ENCODE data around the gene TRAPPC6A.

The TRAPPC6A gene

GRCh38 chr19:45156011-45156630, 21.9 kb downstream of the TRAPPC6A start:
- peaks cover 0 to 10% (median 3%) of the 10 kb centered on the region in 11 experiments; a peak in 4 of 22 replicates for H3K9me3 ChIP-seq (replicated peaks in 1 of 11)
- H3K36me3 ChIP-seq: peaks cover 0 to 13% (median 0%) of the 10 kb centered on the region in 11 experiments; a peak in 3 of 22 replicates
- no peak overlapping the region for H3K4me2 ChIP-seq
- H3K9ac ChIP-seq: no peak overlapping the region
- TF ChIP-seq Cebpa-rat (IDR thresholded peaks at IDR 0.05): no peak
- H3K4me3 ChIP-seq: no peak overlapping the region
- no peak overlapping the region for H3K27ac ChIP-seq
- peaks cover 33 to 43% (median 37%) of the 10 kb centered on the region in 11 experiments for H3K27me3 ChIP-seq
- H4K20me1 ChIP-seq: peaks cover 17 to 62% (median 31%) of the 10 kb centered on the region in 11 experiments; a peak in 19 of 22 replicates
- H3K4me1 ChIP-seq: peaks cover 35 to 49% (median 40%) of the 10 kb centered on the region in 10 experiments

- 0 out of 22 replicates have a peak overlapping the region, but pooled peaks of 1 of the 11 experiments have one; percentile 5 for H3K9ac ChIP-seq
- peak overlapping the region; percentile 42 to 73 (median 68); a peak in 20 of 22 replicates for H3K4me2 ChIP-seq
- TF ChIP-seq Cebpa-rat (IDR thresholded peaks at IDR 0.05): no peak
Observed at GRCh38 chr19:45154064-45154827, 23.8 kb downstream of the TRAPPC6A start.

GRCh38 chr19:45153339-45154063, 24.5 kb downstream of the TRAPPC6A start:
- Histone ChIP-seq H3K4me1 (peaks cover 30 to 49% (median 40%) of the 10 kb centered on the region in 10 experiments), H3K4me2 (peak overlapping the region; percentile 42 to 73 (median 68)), H3K9ac (0 out of 22 replicates have a peak overlapping the region, but pooled peaks of 1 of the 11 experiments have one; percentile 5), H3K4me3 (peak overlapping the region in 8 of 10 experiments; percentile 17 to 37 (median 24); a peak in 11 of 20 replicates), H3K27me3 (peaks cover 39 to 54% (median 46%) of the 10 kb centered on the region in 11 experiments), H4K20me1 (peaks cover 31 to 83% (median 50%) of the 10 kb centered on the region in 11 experiments; a peak in 20 of 22 replicates), H3K27ac (no peak overlapping the region), H3K9me3 (replicated peaks in 1 of 11) (peaks cover 0 to 10% (median 3%) of the 10 kb centered on the region in 11 experiments; a peak in 4 of 22 replicates), H3K36me3 (peaks cover 0 to 28% (median 7%) of the 10 kb centered on the region in 11 experiments; a peak in 10 of 22 replicates)
- TF ChIP-seq Cebpa-rat (IDR thresholded peaks at IDR 0.05): no peak

More at GRCh38 chr19:45154064-45154827, 23.8 kb downstream of the TRAPPC6A start:
- Histone ChIP-seq H3K9me3 (replicated peaks in 1 of 11) (peaks cover 0 to 10% (median 3%) of the 10 kb centered on the region in 11 experiments; a peak in 4 of 22 replicates), H3K4me3 (peak overlapping the region in 2 of 10 experiments; percentile 20 to 37; a peak in 1 of 20 replicates), H4K20me1 (peaks cover 29 to 80% (median 46%) of the 10 kb centered on the region in 11 experiments; a peak in 20 of 22 replicates), H3K27ac (no peak overlapping the region), H3K4me1 (peaks cover 37 to 49% (median 42%) of the 10 kb centered on the region in 10 experiments), H3K36me3 (peaks cover 0 to 27% (median 5%) of the 10 kb centered on the region in 11 experiments; a peak in 8 of 22 replicates), H3K27me3 (peaks cover 39 to 54% (median 46%) of the 10 kb centered on the region in 11 experiments)

GRCh38 chr19:45152504-45153338, 25.3 kb downstream of the TRAPPC6A start:
- Histone ChIP-seq H3K27ac (no peak overlapping the region), H3K36me3 (peaks cover 0 to 36% (median 11%) of the 10 kb centered on the region in 11 experiments; a peak in 12 of 22 replicates), H3K9ac (no peak overlapping the region), H4K20me1 (peaks cover 35 to 86% (median 57%) of the 10 kb centered on the region in 11 experiments; a peak in 20 of 22 replicates), H3K27me3 (peaks cover 39 to 54% (median 46%) of the 10 kb centered on the region in 11 experiments), H3K4me1 (peaks cover 29 to 49% (median 41%) of the 10 kb centered on the region in 10 experiments), H3K4me2 (peak overlapping the region; percentile 42 to 73 (median 68)), H3K9me3 (replicated peaks in 1 of 11) (peaks cover 0 to 10% (median 3%) of the 10 kb centered on the region in 11 experiments; a peak in 4 of 22 replicates), H3K4me3 (peak overlapping the region in 8 of 10 experiments; percentile 17 to 37 (median 27); a peak in 10 of 20 replicates)
- no peak for TF ChIP-seq Cebpa-rat (IDR thresholded peaks at IDR 0.05)

- peaks cover 29 to 49% (median 41%) of the 10 kb centered on the region in 10 experiments for H3K4me1 ChIP-seq
- no peak overlapping the region for H3K27ac ChIP-seq
Observed at GRCh38 chr19:45151821-45152503, 26.1 kb downstream of the TRAPPC6A start.

GRCh38 chr19:45151320-45151719, 26.7 kb downstream of the TRAPPC6A start:
- no peak for TF ChIP-seq Cebpa-rat (IDR thresholded peaks at IDR 0.05)
- Histone ChIP-seq H4K20me1 (peaks cover 40 to 93% (median 61%) of the 10 kb centered on the region in 11 experiments; a peak in 21 of 22 replicates), H3K4me3 (no peak overlapping the region), H3K27ac (no peak overlapping the region), H3K4me2 (no peak overlapping the region), H3K27me3 (peaks cover 39 to 54% (median 46%) of the 10 kb centered on the region in 11 experiments), H3K9ac (no peak overlapping the region), H3K36me3 (peaks cover 11 to 50% (median 24%) of the 10 kb centered on the region in 11 experiments; a peak in 21 of 22 replicates), H3K9me3 (replicated peaks in 1 of 11) (peaks cover 0 to 10% (median 3%) of the 10 kb centered on the region in 11 experiments; a peak in 4 of 22 replicates), H3K4me1 (peaks cover 30 to 49% (median 41%) of the 10 kb centered on the region in 10 experiments)

More at GRCh38 chr19:45151821-45152503, 26.1 kb downstream of the TRAPPC6A start:
- TF ChIP-seq Cebpa-rat (IDR thresholded peaks at IDR 0.05): no peak
- H3K27me3 ChIP-seq: peaks cover 39 to 54% (median 46%) of the 10 kb centered on the region in 11 experiments
- no peak overlapping the region for H3K9ac ChIP-seq
- H3K4me3 ChIP-seq: peak overlapping the region in 4 of 10 experiments; percentile 14 to 31 (median 27); a peak in 2 of 20 replicates
- peak overlapping the region; percentile 42 to 73 (median 68); a peak in 21 of 22 replicates for H3K4me2 ChIP-seq
- peaks cover 0 to 10% (median 3%) of the 10 kb centered on the region in 11 experiments; a peak in 4 of 22 replicates for H3K9me3 ChIP-seq (replicated peaks in 1 of 11)
- H4K20me1 ChIP-seq: peaks cover 35 to 93% (median 58%) of the 10 kb centered on the region in 11 experiments; a peak in 20 of 22 replicates
- peaks cover 5 to 44% (median 18%) of the 10 kb centered on the region in 11 experiments; a peak in 18 of 22 replicates for H3K36me3 ChIP-seq
